A549 (cell line): ENCODE measurements around the gene TEX29.

Source experiments
- BHLHE40 ChIP-seq: IDR thresholded peaks from 2 replicates; pipeline ENCODE4 v1.6.1; 2012; ENCODE audit warnings: low read depth, low read length, inconsistent platforms
- CEBPB ChIP-seq, 2 experiments: fragments of >200 bp in 1 of 2; sonication (Bioruptor Twin) in 1 of 2; formaldehyde crosslinking in 1 of 2; IDR thresholded peaks; 2 replicates each; pipeline ENCODE4 v1.6.1; 2012 to 2016
- CHD2 ChIP-seq: fragments of 150-350 bp; IDR thresholded peaks from 2 replicates; pipeline ENCODE4 v1.6.1; 2014; ENCODE audit warnings: low read length; ENCODE audit not compliant: partially characterized antibody
- EP300 ChIP-seq, 2 experiments: fragments of >200 bp; sonication (Bioruptor Twin); formaldehyde crosslinking; IDR thresholded peaks; 2 replicates in 1 of 2; 3 replicates in 1 of 2; pipeline ENCODE4 v1.6.1; 2016 to 2017
- JUNB ChIP-seq: fragments of >200 bp; sonication (Bioruptor Twin); formaldehyde crosslinking; IDR thresholded peaks from 2 replicates; pipeline ENCODE4 v1.6.1; 2016
- MYC ChIP-seq: IDR thresholded peaks from 2 replicates; pipeline ENCODE4 v1.6.1; 2012; ENCODE audit warnings: mild to moderate bottlenecking, inconsistent platforms, low read length, improper control_type of control experiment, borderline replicate concordance
- NFE2L2 ChIP-seq: fragments of 150-350 bp; conservative IDR thresholded peaks from 2 replicates; pipeline ENCODE4 v1.6.1; 2014; ENCODE audit warnings: low read length
- PHF8 ChIP-seq: fragments of 200-600 bp; sonication (generic); IDR thresholded peaks from 2 replicates; pipeline ENCODE4 v1.6.1; 2016; ENCODE audit warnings: low read depth, mild to moderate bottlenecking, antibody characterized with exemption, moderate library complexity, borderline replicate concordance
- POLR2A ChIP-seq: IDR thresholded peaks from 2 replicates; pipeline ENCODE4 v1.6.1; 2012; ENCODE audit warnings: mild to moderate bottlenecking, low read length
- RNF2 ChIP-seq: fragments of 200-600 bp; sonication (generic); IDR thresholded peaks from 2 replicates; pipeline ENCODE4 v1.6.1; 2016; ENCODE audit warnings: low read depth, mild to moderate bottlenecking, antibody characterized with exemption, moderate library complexity, borderline replicate concordance
- SMC3 ChIP-seq: fragments of >200 bp; sonication (Bioruptor Twin); formaldehyde crosslinking; IDR thresholded peaks from 3 replicates; pipeline ENCODE4 v1.6.1; 2018; ENCODE audit warnings: inconsistent platforms
- TF ChIP-seq, protein P1 (sequence below): fragments of >200 bp; sonication (Bioruptor Twin); formaldehyde crosslinking; IDR thresholded peaks from 3 replicates; pipeline ENCODE4 v1.5.1; 2016
- TF ChIP-seq, protein P2 (sequence below): IDR thresholded peaks from 2 replicates; pipeline ENCODE4 v1.6.1; 2012
- TF ChIP-seq, protein P3 (sequence below): fragments of 450-650 bp; IDR thresholded peaks from 2 replicates; pipeline ENCODE4 v1.6.1; 2014; ENCODE audit warnings: antibody characterized with exemption

DNA sequence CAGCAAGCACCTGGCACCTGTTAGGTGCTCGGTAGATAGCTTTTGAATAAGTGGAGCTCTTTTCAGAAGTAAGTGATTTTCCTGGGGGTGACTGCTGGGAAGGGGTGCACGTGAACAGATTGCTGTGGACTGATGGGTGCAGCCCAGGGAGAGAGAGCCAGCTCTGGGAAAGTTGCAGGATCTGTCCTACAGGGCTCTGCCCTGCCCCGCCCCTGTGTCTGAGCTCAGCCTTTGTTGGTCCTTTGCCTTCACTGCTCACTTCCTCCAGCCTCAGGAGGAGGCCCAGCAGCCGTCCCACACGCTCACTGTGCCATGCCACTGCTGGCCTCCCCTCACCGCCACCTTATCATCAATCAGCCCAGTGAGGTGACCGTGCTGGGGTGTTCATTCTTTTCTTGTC is 33.7 kb upstream of the TEX29 start:
- TF ChIP-seq POLR2A (no peak), RNF2 (no peak), PHF8 (no peak), CHD2 (no peak), SMC3 (no peak), JUNB (no peak), EP300 (IDR thresholded peaks at IDR 0.05) (no peak), BHLHE40 (no peak), NFE2L2 (no peak), CEBPB (IDR thresholded peaks at IDR 0.05) (no peak), MYC (no peak)
- TF ChIP-seq, protein P1, sequence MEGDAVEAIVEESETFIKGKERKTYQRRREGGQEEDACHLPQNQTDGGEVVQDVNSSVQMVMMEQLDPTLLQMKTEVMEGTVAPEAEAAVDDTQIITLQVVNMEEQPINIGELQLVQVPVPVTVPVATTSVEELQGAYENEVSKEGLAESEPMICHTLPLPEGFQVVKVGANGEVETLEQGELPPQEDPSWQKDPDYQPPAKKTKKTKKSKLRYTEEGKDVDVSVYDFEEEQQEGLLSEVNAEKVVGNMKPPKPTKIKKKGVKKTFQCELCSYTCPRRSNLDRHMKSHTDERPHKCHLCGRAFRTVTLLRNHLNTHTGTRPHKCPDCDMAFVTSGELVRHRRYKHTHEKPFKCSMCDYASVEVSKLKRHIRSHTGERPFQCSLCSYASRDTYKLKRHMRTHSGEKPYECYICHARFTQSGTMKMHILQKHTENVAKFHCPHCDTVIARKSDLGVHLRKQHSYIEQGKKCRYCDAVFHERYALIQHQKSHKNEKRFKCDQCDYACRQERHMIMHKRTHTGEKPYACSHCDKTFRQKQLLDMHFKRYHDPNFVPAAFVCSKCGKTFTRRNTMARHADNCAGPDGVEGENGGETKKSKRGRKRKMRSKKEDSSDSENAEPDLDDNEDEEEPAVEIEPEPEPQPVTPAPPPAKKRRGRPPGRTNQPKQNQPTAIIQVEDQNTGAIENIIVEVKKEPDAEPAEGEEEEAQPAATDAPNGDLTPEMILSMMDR = no peak
- TF ChIP-seq, protein P2, sequence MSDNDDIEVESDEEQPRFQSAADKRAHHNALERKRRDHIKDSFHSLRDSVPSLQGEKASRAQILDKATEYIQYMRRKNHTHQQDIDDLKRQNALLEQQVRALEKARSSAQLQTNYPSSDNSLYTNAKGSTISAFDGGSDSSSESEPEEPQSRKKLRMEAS = no peak
- TF ChIP-seq, protein P3, sequence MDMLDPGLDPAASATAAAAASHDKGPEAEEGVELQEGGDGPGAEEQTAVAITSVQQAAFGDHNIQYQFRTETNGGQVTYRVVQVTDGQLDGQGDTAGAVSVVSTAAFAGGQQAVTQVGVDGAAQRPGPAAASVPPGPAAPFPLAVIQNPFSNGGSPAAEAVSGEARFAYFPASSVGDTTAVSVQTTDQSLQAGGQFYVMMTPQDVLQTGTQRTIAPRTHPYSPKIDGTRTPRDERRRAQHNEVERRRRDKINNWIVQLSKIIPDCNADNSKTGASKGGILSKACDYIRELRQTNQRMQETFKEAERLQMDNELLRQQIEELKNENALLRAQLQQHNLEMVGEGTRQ = no peak
